Type B pancreatic cell (in vitro differentiated cells): ENCODE measurements around the gene SLC2A4. TPM values are rescaled to one million over a fixed set of nuclear protein-coding genes. Genes with fewer than 3 reads are reported as not detected.
A peak's percentile ranks its signal among the peaks of the same experiment; 100 is the strongest.
"Not testable (repeated sequence)": the region's sequence is repeated elsewhere in the genome, so short reads cannot be mapped to it uniquely, and the experiment has no call there.

ENCODE experiments used
- DNase-seq: peaks from one replicate; pipeline ENCODE4 v3.0.0; 2021; ENCODE audit warnings: mixed read lengths; ENCODE audit not compliant: unreplicated experiment; ENCODE audit errors: extremely low spot score
- H3K27ac Mint-ChIP-seq: 2 replicates; pipeline ENCODE4 v1.8.0; 2021; ENCODE audit warnings: mild to moderate bottlenecking, mixed read lengths
- H3K27me3 Mint-ChIP-seq: 2 replicates; pipeline ENCODE4 v1.8.0; 2021; ENCODE audit warnings: mixed read lengths
- H3K36me3 Mint-ChIP-seq: 2 replicates; pipeline ENCODE4 v1.8.0; 2021; ENCODE audit warnings: mixed read lengths
- H3K4me1 Mint-ChIP-seq: one replicate; pipeline ENCODE4 v1.8.0; 2021; ENCODE audit warnings: mixed read lengths; ENCODE audit not compliant: unreplicated experiment
- H3K4me3 Mint-ChIP-seq: 2 replicates; pipeline ENCODE4 v1.8.0; 2021; ENCODE audit warnings: mild to moderate bottlenecking, mixed read lengths
- H3K9me3 Mint-ChIP-seq: 2 replicates; pipeline ENCODE4 v1.8.0; 2021; ENCODE audit warnings: mixed read lengths
- CTCF ChIP-seq: fragments of 200-600 bp; sonication (generic); conservative IDR thresholded peaks from 2 replicates; pipeline ENCODE4 v1.5.0; 2021; ENCODE audit warnings: antibody characterized with exemption, mild to moderate bottlenecking
- total RNA-seq: library from RNA; stranded (reverse); gene quantifications from 2 replicates; pipeline ENCODE4 v1.2.1, GENCODE V29; 2021; ENCODE audit warnings: low replicate concordance

SLC2A4 gene
- total RNA-seq, 1 donor from 2014 or later = 4.0 TPM

GRCh38 chr17:7242717-7243452, 38.6 kb upstream of the SLC2A4 start:
- Mint-ChIP-seq H3K4me3 (peak overlapping the region; percentile 98), H3K9me3 (no peaks in the 10 kb centered on the region), H3K27ac (peak overlapping the region; percentile 97), H3K4me1 (peaks cover 28% of the 10 kb centered on the region), H3K27me3 (peaks cover 4% of the 10 kb centered on the region), H3K36me3 (peaks cover 28% of the 10 kb centered on the region)
- DNase-seq = peak; percentile 94
- TF ChIP-seq CTCF = no peak

- TF ChIP-seq CTCF = no peak
- no peak for DNase-seq
- H3K27ac Mint-ChIP-seq = peak overlapping the region; percentile 97
- H3K36me3 Mint-ChIP-seq = peaks cover 28% of the 10 kb centered on the region
- H3K4me3 Mint-ChIP-seq = peak overlapping the region; percentile 98
- H3K27me3 Mint-ChIP-seq = peaks cover 4% of the 10 kb centered on the region
- H3K9me3 Mint-ChIP-seq = no peaks in the 10 kb centered on the region
- H3K4me1 Mint-ChIP-seq = peaks cover 28% of the 10 kb centered on the region
Measured at GRCh38 chr17:7243453-7243729, 38.1 kb upstream of the SLC2A4 start.

- Mint-ChIP-seq H3K36me3 (peaks cover 28% of the 10 kb centered on the region), H3K4me1 (peaks cover 28% of the 10 kb centered on the region), H3K4me3 (peak overlapping the region; percentile 98), H3K27ac (peak overlapping the region; percentile 97)
- H3K27me3 Mint-ChIP-seq, H3K9me3 Mint-ChIP-seq, DNase-seq: not testable (repeated sequence)
Measured at GRCh38 chr17:7243838-7244237, 37.7 kb upstream of the SLC2A4 start.

- H3K4me3 Mint-ChIP-seq = peak overlapping the region; percentile 23
- H3K4me1 Mint-ChIP-seq = peaks cover 33% of the 10 kb centered on the region
- DNase-seq = no peak
- H3K27me3 Mint-ChIP-seq = peaks cover 4% of the 10 kb centered on the region
- TF ChIP-seq CTCF = no peak
- peak overlapping the region; percentile 27 for H3K27ac Mint-ChIP-seq
- H3K9me3 Mint-ChIP-seq = no peaks in the 10 kb centered on the region
- H3K36me3 Mint-ChIP-seq = peaks cover 17% of the 10 kb centered on the region
Measured at GRCh38 chr17:7246779-7247178, 34.7 kb upstream of the SLC2A4 start.

- no peaks in the 10 kb centered on the region for H3K27me3 Mint-ChIP-seq
- peaks cover 22% of the 10 kb centered on the region for H3K36me3 Mint-ChIP-seq
- peak overlapping the region; percentile 97 for H3K4me3 Mint-ChIP-seq
- peak overlapping the region; percentile 73 for H3K27ac Mint-ChIP-seq
- DNase-seq = no peak
- no peaks in the 10 kb centered on the region for H3K9me3 Mint-ChIP-seq
- peaks cover 37% of the 10 kb centered on the region for H3K4me1 Mint-ChIP-seq
- no peak for TF ChIP-seq CTCF
Measured at GRCh38 chr17:7248796-7249195, 32.7 kb upstream of the SLC2A4 start.

GRCh38 chr17:7249214-7249613, 32.3 kb upstream of the SLC2A4 start:
- no peaks in the 10 kb centered on the region for H3K9me3 Mint-ChIP-seq
- H3K27ac Mint-ChIP-seq = peak overlapping the region; percentile 73
- TF ChIP-seq CTCF = no peak
- H3K36me3 Mint-ChIP-seq = peaks cover 22% of the 10 kb centered on the region
- peak overlapping the region; percentile 97 for H3K4me3 Mint-ChIP-seq
- no peaks in the 10 kb centered on the region for H3K27me3 Mint-ChIP-seq
- no peak for DNase-seq
- H3K4me1 Mint-ChIP-seq = peaks cover 37% of the 10 kb centered on the region
